Progenitor cell of endocrine pancreas (in vitro differentiated cells): ENCODE measurements around the gene ZNF770. TPM values are rescaled to one million over a fixed set of nuclear protein-coding genes. Genes with fewer than 3 reads are reported as not detected.

Experiments used
- DNase-seq: peaks from one replicate; pipeline ENCODE4 v3.0.0; 2021; ENCODE audit warnings: low spot score; ENCODE audit not compliant: unreplicated experiment
- H3K27ac Mint-ChIP-seq: 2 replicates; pipeline ENCODE4 v1.8.0; 2021; ENCODE audit warnings: mild to moderate bottlenecking, moderate library complexity, mixed read lengths
- H3K27me3 Mint-ChIP-seq: 2 replicates; pipeline ENCODE4 v1.8.0; 2021; ENCODE audit warnings: mixed read lengths
- H3K36me3 Mint-ChIP-seq: 2 replicates; pipeline ENCODE4 v1.8.0; 2022; ENCODE audit warnings: mixed read lengths; ENCODE audit not compliant: insufficient read depth
- H3K4me1 Mint-ChIP-seq: 2 replicates; pipeline ENCODE4 v1.8.0; 2021; ENCODE audit warnings: low read depth, mixed read lengths
- H3K4me3 Mint-ChIP-seq: 2 replicates; pipeline ENCODE4 v1.8.0; 2021; ENCODE audit warnings: low read depth, mild to moderate bottlenecking, moderate library complexity, mixed read lengths
- H3K9me3 Mint-ChIP-seq: 2 replicates; pipeline ENCODE4 v1.8.0; 2021; ENCODE audit warnings: low read depth, mixed read lengths
- total RNA-seq: library from RNA; stranded (reverse); gene quantifications from 2 replicates; pipeline ENCODE4 v1.2.1, GENCODE V29; 2021
- TF ChIP-seq, protein P1 (sequence below): fragments of 200-600 bp; sonication (generic); IDR thresholded peaks from one replicate; pipeline ENCODE4 v1.5.0; 2021; ENCODE audit warnings: antibody characterized with exemption, mild to moderate bottlenecking; ENCODE audit not compliant: unreplicated experiment

Gene ZNF770
- total RNA-seq, 1 donor from 2014 or later: 60.1 TPM

DNA sequence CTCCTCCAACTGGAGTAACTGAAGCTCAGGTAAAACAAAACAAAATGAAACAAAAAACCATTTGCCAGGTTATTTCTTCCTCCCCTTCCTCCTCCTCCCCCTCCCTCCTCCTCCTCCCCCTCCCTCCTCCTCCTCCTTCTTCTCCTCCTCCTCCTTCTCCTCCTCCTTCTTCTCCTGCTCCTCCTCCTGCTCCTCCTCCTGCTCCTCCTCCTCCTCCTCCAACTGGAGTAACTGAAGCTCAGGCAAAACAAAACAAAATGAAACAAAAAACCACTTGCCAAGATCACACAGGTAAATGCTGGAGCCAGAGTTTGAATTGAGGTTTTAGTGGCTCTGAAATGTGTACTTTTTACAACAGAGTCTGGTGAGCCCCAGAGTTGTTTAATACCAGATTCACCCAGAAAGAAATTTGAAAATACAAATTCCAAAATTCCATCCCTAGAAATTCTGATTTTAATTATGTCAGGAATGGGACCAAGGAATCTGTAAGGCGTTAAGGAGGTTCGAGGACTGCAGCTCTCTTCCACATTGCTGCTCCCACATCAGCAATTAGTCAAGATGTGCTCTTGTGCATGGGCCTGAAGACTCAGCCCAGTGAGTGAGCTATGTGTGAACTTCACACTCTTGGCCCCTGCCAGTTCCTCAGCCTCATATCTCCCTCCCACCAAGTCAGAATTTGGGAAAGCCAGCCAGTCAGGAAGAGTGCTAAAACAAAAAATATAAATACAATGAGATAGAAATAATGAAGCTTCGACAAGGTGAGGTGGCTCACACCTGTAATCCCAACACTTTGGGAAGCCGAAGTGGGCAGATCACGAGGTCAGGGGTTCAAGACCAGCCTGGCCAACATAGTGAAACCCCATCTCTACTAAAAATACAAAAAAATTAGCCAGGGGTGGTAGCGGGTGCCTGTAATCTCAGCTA, 31.6 kb upstream of the ZNF770 start:
- no peak overlapping the region for H3K27ac Mint-ChIP-seq
- H3K9me3 Mint-ChIP-seq: no peaks in the 10 kb centered on the region
- no peaks in the 10 kb centered on the region for H3K27me3 Mint-ChIP-seq
- no peaks in the 10 kb centered on the region for H3K4me1 Mint-ChIP-seq
- no peak overlapping the region for H3K4me3 Mint-ChIP-seq
- DNase-seq: no peak
- no peaks in the 10 kb centered on the region for H3K36me3 Mint-ChIP-seq
- TF ChIP-seq, protein P1, sequence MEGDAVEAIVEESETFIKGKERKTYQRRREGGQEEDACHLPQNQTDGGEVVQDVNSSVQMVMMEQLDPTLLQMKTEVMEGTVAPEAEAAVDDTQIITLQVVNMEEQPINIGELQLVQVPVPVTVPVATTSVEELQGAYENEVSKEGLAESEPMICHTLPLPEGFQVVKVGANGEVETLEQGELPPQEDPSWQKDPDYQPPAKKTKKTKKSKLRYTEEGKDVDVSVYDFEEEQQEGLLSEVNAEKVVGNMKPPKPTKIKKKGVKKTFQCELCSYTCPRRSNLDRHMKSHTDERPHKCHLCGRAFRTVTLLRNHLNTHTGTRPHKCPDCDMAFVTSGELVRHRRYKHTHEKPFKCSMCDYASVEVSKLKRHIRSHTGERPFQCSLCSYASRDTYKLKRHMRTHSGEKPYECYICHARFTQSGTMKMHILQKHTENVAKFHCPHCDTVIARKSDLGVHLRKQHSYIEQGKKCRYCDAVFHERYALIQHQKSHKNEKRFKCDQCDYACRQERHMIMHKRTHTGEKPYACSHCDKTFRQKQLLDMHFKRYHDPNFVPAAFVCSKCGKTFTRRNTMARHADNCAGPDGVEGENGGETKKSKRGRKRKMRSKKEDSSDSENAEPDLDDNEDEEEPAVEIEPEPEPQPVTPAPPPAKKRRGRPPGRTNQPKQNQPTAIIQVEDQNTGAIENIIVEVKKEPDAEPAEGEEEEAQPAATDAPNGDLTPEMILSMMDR: no peak

DNA sequence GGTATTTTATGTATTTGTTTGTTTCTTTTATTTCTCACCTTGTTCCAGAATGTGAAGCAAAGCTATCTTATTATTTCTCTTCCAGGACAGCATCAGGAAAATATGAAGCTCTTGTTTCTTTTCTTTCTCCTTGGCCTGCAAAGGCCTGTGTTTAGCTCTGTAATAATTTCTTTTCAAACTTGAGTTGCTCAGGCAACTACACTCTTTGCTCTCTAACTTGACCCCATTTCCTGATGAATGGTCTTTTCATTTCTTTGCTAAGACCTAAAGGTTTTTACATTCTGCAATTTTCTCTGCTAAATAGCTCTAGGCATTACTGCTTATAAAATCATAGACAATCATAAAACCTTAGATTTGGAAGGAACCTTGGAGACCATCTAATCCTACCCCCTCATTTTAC, 26.2 kb upstream of the ZNF770 start:
- no peak for DNase-seq
- H3K36me3 Mint-ChIP-seq: no peaks in the 10 kb centered on the region
- peaks cover 1% of the 10 kb centered on the region for H3K4me1 Mint-ChIP-seq
- no peak overlapping the region for H3K4me3 Mint-ChIP-seq
- no peaks in the 10 kb centered on the region for H3K27me3 Mint-ChIP-seq
- H3K27ac Mint-ChIP-seq: no peak overlapping the region
- TF ChIP-seq, protein P1: no peak
- H3K9me3 Mint-ChIP-seq: no peaks in the 10 kb centered on the region

DNA sequence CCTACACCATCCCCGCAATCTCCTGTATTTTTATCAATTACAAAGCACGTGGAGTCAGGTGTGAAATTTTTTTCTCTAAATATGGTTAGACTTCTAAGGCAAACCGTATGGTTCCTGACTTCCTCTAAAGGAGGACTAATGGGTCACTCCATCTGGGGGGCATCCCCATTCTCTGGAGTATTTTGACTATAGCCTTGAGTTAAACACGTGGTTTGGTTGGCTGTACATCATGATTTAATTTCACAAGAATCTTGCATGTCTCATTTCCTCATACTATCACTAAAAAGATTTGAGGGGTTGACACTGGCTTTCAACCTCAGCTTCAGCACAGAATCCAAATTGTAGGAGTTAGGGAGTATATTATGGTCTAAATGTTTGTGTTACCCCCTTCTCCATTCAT, 25.3 kb upstream of the ZNF770 start:
- Mint-ChIP-seq H3K4me3 (no peak overlapping the region), H3K27ac (no peak overlapping the region), H3K4me1 (peaks cover 1% of the 10 kb centered on the region), H3K9me3 (no peaks in the 10 kb centered on the region), H3K27me3 (no peaks in the 10 kb centered on the region), H3K36me3 (no peaks in the 10 kb centered on the region)
- no peak for DNase-seq
- TF ChIP-seq, protein P1: no peak

DNA sequence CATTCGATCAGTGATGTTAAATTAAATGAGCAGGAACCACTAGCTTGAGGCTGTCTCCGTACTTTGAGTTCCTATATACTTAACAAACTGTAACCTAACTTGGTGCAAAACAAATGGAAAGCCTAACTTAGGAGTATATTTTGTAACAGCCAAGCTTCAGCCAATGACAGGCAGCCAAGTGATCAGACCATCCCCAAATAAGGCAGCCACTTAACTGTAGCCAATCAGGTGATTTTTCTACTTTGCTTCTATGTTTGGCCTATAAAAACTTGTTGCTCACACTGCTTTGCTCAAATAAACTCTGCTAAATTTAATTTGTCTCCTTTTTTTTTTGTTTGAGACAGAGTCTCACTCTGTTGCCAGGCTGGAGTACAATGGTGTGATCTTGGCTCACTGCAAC, 19.3 kb upstream of the ZNF770 start:
- H3K4me3 Mint-ChIP-seq: no peak overlapping the region
- no peaks in the 10 kb centered on the region for H3K4me1 Mint-ChIP-seq
- TF ChIP-seq, protein P1: no peak
- H3K36me3 Mint-ChIP-seq: no peaks in the 10 kb centered on the region
- no peak overlapping the region for H3K27ac Mint-ChIP-seq
- no peak for DNase-seq
- no peaks in the 10 kb centered on the region for H3K9me3 Mint-ChIP-seq
- H3K27me3 Mint-ChIP-seq: no peaks in the 10 kb centered on the region

DNA sequence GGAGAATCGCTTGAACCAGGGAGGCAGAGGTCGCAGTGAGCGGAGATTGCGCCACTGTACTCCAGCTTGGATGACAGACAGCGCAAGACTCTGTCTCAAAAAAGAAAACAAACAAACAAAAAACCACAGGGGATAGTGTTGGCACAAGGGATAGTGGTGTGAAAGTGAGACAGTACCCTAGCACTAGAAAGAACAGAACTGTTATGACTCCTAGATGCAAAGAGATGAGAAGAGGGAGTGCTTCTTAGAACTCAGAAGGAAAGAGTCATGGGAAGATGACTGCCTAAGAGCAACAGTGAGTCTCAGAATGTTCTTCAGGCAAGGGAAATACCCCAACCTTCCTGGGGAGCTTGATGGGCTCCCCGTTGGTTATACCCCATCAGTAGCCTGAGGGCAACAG, 17.8 kb upstream of the ZNF770 start:
- no peak overlapping the region for H3K4me3 Mint-ChIP-seq
- no peaks in the 10 kb centered on the region for H3K9me3 Mint-ChIP-seq
- no peaks in the 10 kb centered on the region for H3K4me1 Mint-ChIP-seq
- H3K27me3 Mint-ChIP-seq: no peaks in the 10 kb centered on the region
- no peak overlapping the region for H3K27ac Mint-ChIP-seq
- no peaks in the 10 kb centered on the region for H3K36me3 Mint-ChIP-seq
- DNase-seq: no peak
- TF ChIP-seq, protein P1: no peak
